ENCODE results near the gene ITFG1. TPM values are rescaled to one million over a fixed set of nuclear protein-coding genes. Genes with fewer than 3 reads are reported as not detected.

ITFG1 gene
- total and polyA plus RNA-seq, 2 of the 8 experiments (the other 6 are each of a cell fraction or from before 2014, with no cell fraction given) = 13.8 to 22.2 TPM

DNA sequence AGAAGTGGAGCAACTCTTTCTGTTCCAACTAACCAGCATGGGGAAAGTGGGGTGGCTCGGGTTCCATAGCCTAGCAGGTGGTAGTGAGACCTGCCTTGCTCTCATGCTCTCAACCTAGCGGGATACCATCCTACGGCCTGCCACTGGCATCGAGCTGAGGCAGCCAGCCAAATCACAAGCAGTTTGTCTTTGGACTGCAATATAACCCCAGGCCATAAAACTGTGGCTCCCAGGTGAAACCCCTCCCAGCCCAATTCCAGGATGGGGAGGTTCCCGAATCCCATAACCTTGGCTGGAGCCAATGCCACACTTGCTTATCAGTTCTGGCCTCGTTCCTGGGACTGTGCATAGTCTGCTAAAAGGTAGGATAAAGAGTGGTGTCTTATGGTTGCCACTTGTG, 161.3 kb downstream of the ITFG1 start (continued):
- no peak for TF ChIP-seq CTCF (IDR thresholded peaks at IDR 0.05; ENCODE audit: control extremely low read depth in 1 of 3, insufficient read depth in 1 of 3, low read depth in 1 of 3, low read length in 3 of 3)

Data from H1 (cell line).